ENCODE measurements around the gene ANXA5. TPM values are rescaled to one million over a fixed set of nuclear protein-coding genes. Genes with fewer than 3 reads are reported as not detected.

ANXA5 gene
- total and polyA plus RNA-seq, 2 of the 4 experiments (the other 2 are of a cell fraction): 780 to 1,448 TPM

DNA sequence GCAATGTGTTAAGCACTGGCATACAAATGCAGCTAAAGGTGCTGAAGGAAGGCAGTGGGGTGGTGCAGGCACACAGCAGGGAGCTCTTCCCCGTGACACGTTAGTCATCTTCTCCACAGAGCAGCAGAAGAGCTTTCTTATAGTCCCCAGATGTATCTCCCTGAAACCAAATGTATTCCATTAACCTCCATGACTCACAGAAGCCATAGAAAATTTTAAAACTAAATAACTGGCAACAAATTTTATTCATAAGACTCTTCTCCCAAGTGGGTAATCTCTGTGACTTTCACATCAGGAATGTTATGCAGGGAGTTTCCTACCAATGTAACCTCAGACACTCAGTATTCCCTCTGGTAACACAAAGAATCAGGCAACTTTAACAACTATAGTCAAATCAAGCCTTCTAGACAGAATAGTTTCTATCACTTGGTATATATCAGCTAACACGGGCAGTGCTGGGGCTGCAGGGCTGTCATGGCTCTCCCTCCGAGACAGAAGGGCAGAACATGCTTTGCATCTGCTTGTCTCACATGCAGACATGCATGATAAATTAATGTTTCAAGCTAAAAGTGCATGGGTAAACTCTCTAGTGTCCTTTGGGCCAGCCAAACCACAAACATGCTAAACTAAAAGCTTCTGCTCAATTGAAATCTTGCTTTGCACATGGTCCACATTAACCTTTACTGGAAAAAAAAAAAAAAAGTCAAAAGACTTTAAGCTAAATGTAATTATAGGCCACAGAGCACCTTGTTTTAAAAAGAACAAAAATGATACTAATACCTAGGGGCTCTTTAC lies 28.2 kb downstream of the ANXA5 start (continued):
- TF ChIP-seq, protein P1, sequence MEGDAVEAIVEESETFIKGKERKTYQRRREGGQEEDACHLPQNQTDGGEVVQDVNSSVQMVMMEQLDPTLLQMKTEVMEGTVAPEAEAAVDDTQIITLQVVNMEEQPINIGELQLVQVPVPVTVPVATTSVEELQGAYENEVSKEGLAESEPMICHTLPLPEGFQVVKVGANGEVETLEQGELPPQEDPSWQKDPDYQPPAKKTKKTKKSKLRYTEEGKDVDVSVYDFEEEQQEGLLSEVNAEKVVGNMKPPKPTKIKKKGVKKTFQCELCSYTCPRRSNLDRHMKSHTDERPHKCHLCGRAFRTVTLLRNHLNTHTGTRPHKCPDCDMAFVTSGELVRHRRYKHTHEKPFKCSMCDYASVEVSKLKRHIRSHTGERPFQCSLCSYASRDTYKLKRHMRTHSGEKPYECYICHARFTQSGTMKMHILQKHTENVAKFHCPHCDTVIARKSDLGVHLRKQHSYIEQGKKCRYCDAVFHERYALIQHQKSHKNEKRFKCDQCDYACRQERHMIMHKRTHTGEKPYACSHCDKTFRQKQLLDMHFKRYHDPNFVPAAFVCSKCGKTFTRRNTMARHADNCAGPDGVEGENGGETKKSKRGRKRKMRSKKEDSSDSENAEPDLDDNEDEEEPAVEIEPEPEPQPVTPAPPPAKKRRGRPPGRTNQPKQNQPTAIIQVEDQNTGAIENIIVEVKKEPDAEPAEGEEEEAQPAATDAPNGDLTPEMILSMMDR (conservative IDR thresholded peaks at IDR 0.05; ENCODE audit: low read depth, low read length): no peak
- no peak for TF ChIP-seq CHD1 (IDR thresholded peaks at IDR 0.05; ENCODE audit: low read depth, low read length)
- TF ChIP-seq MAZ (IDR thresholded peaks at IDR 0.05; ENCODE audit: borderline replicate concordance, low read depth, low read length): 0 out of 2 replicates have a peak, but pooled peaks have one; percentile 23
- no peak for TF ChIP-seq RFX5 (IDR thresholded peaks at IDR 0.05; ENCODE audit: low read depth, low read length)
